OCI-LY3 (cell line): ENCODE results near the gene ADAD2.

Source experiments
- H2AFZ ChIP-seq: fragments of 200-600, 300-600 bp; shearing (Covaris generic); 2 replicates; pipeline ENCODE4 v1.6.0; 2014; ENCODE audit warnings: antibody characterized with exemption, low read depth, low read length
- H3K27ac ChIP-seq: fragments of 200-600, 300-600 bp; sonication (generic); 2 replicates; pipeline ENCODE4 v1.5.1; 2014; ENCODE audit warnings: mild to moderate bottlenecking, low read length, moderate library complexity, mixed read lengths
- H3K27me3 ChIP-seq: fragments of 200-600, 300-600 bp; sonication (generic); 2 replicates; pipeline ENCODE4 v1.6.1; 2014; ENCODE audit warnings: low read depth, low read length, mixed read lengths
- H3K36me3 ChIP-seq: fragments of 200-600, 300-600 bp; sonication (generic); replicated peaks from 2 replicates; pipeline ENCODE3; 2014; ENCODE audit warnings: low read depth, low read length, mixed read lengths
- H3K4me1 ChIP-seq: fragments of 300-600, 200-600 bp; sonication (generic); 2 replicates; pipeline ENCODE4 v1.6.1; 2014; ENCODE audit warnings: low read length, mixed read lengths
- H3K4me2 ChIP-seq: fragments of 200-600, 300-600 bp; sonication (generic); 2 replicates; pipeline ENCODE4 v1.6.1; 2014; ENCODE audit warnings: low read length, mixed read lengths
- H3K4me3 ChIP-seq: fragments of 300-600, 200-600 bp; sonication (generic); 2 replicates; pipeline ENCODE4 v1.5.1; 2014; ENCODE audit warnings: antibody characterized with exemption, mild to moderate bottlenecking, low read length, moderate library complexity
- H3K79me2 ChIP-seq: fragments of 300-600, 200-600 bp; shearing (Covaris generic); 2 replicates; pipeline ENCODE4 v1.6.1; 2014; ENCODE audit warnings: mild to moderate bottlenecking, low read length, mixed read lengths
- H3K9ac ChIP-seq: fragments of 300-600, 200-600 bp; shearing (Covaris generic); 2 replicates; pipeline ENCODE4 v1.6.0; 2014; ENCODE audit warnings: mild to moderate bottlenecking, low read length, moderate library complexity
- H3K9me3 ChIP-seq: fragments of 200-600, 300-600 bp; shearing (Covaris generic); 2 replicates; pipeline ENCODE4 v1.6.1; 2014; ENCODE audit warnings: low read length, mixed read lengths; ENCODE audit not compliant: insufficient read depth
- H4K20me1 ChIP-seq: fragments of 200-600, 300-600 bp; sonication (generic); 2 replicates; pipeline ENCODE4 v1.6.1; 2016; ENCODE audit warnings: low read length, mixed read lengths; ENCODE audit not compliant: insufficient read depth
- EZH2phosphoT487 ChIP-seq: fragments of 200-600 bp; shearing (Covaris generic); IDR thresholded peaks from 2 replicates; pipeline ENCODE4 v1.6.1; 2018; ENCODE audit warnings: antibody characterized with exemption, mixed run types, low read depth
- TF ChIP-seq, protein P1 (sequence below): fragments of 200-600, 300-600 bp; sonication (generic); IDR thresholded peaks from 2 replicates; pipeline ENCODE4 v1.5.1; 2014; ENCODE audit warnings: antibody characterized with exemption, low read length, low read depth

The ADAD2 gene

GRCh38 chr16:84144859-84145639, 45.9 kb upstream of the ADAD2 start, which contains the start of the genes DNAAF1 and HSDL1:
Gene DNAAF1 (plus strand): TSS chr16:84145308. CDS start chr16:84145441, 133 bp downstream.
Gene HSDL1 (minus strand): TSS chr16:84145177. CDS start chr16:84131321, 13,856 bp downstream.
- H3K27me3 ChIP-seq = peaks cover 7% of the 10 kb centered on the region
- peak within 1 kb of the TSS; percentile 92 for H3K4me2 ChIP-seq
- no peak for TF ChIP-seq EZH2phosphoT487
- TF ChIP-seq, protein P1, sequence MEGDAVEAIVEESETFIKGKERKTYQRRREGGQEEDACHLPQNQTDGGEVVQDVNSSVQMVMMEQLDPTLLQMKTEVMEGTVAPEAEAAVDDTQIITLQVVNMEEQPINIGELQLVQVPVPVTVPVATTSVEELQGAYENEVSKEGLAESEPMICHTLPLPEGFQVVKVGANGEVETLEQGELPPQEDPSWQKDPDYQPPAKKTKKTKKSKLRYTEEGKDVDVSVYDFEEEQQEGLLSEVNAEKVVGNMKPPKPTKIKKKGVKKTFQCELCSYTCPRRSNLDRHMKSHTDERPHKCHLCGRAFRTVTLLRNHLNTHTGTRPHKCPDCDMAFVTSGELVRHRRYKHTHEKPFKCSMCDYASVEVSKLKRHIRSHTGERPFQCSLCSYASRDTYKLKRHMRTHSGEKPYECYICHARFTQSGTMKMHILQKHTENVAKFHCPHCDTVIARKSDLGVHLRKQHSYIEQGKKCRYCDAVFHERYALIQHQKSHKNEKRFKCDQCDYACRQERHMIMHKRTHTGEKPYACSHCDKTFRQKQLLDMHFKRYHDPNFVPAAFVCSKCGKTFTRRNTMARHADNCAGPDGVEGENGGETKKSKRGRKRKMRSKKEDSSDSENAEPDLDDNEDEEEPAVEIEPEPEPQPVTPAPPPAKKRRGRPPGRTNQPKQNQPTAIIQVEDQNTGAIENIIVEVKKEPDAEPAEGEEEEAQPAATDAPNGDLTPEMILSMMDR = no peak
- peak within 1 kb of the TSS; percentile 87 for H2AFZ ChIP-seq
- no peak within 1 kb of the TSS for H3K27ac ChIP-seq
- no peaks in the 10 kb centered on the region for H3K36me3 ChIP-seq
- no peaks in the 10 kb centered on the region for H3K9me3 ChIP-seq
- H4K20me1 ChIP-seq = no peaks in the 10 kb centered on the region
- peak within 1 kb of the TSS; percentile 79 for H3K9ac ChIP-seq
- no peaks in the 10 kb centered on the region for H3K4me1 ChIP-seq
- peak within 1 kb of the TSS; percentile 97 for H3K4me3 ChIP-seq
- H3K79me2 ChIP-seq = peaks cover 4% of the 10 kb centered on the region; the same call in 1 of the 2 replicates

DNA sequence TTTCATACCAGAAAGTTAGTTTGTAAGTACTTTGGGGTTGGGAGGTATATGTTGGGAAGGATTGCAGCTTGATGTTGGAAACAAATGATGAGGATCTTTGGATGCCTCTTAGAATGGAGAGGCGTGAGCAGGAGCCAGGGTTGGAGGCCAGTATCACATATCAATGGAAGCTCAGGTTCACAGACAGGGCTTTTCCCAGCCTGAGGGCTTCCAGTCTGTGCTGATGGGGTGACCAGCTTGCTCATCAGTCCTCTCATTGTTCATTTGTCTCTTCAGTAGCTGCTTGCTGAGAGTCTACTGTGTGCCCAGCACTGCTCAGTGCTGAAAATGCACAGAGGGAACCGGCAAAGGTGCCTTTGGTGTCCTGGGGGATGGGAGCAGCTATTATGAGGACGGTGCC, 40.0 kb upstream of the ADAD2 start:
- H3K27me3 ChIP-seq = peaks cover 18% of the 10 kb centered on the region
- no peak overlapping the region for H2AFZ ChIP-seq
- no peaks in the 10 kb centered on the region for H4K20me1 ChIP-seq
- no peaks in the 10 kb centered on the region for H3K79me2 ChIP-seq
- no peak overlapping the region for H3K9ac ChIP-seq
- no peaks in the 10 kb centered on the region for H3K4me1 ChIP-seq
- no peak for TF ChIP-seq EZH2phosphoT487
- TF ChIP-seq, protein P1 = no peak
- no peaks in the 10 kb centered on the region for H3K9me3 ChIP-seq
- no peak overlapping the region for H3K4me3 ChIP-seq
- H3K27ac ChIP-seq = no peak overlapping the region
- H3K4me2 ChIP-seq = no peak overlapping the region
- H3K36me3 ChIP-seq = no peaks in the 10 kb centered on the region

GRCh38 chr16:84153660-84154214, 37.2 kb upstream of the ADAD2 start:
- H3K9me3 ChIP-seq = no peaks in the 10 kb centered on the region
- H2AFZ ChIP-seq = no peak overlapping the region
- no peak overlapping the region for H3K4me2 ChIP-seq
- H3K27ac ChIP-seq = no peak overlapping the region
- H3K9ac ChIP-seq = no peak overlapping the region
- no peaks in the 10 kb centered on the region for H4K20me1 ChIP-seq
- H3K79me2 ChIP-seq = no peaks in the 10 kb centered on the region
- TF ChIP-seq EZH2phosphoT487 = no peak
- TF ChIP-seq, protein P1 = no peak
- no peak overlapping the region for H3K4me3 ChIP-seq
- H3K4me1 ChIP-seq = peaks cover 8% of the 10 kb centered on the region
- no peaks in the 10 kb centered on the region for H3K36me3 ChIP-seq
- peaks cover 30% of the 10 kb centered on the region for H3K27me3 ChIP-seq

GRCh38 chr16:84155226-84155625, 35.7 kb upstream of the ADAD2 start:
- TF ChIP-seq, protein P1 = no peak
- no peak for TF ChIP-seq EZH2phosphoT487
- no peak overlapping the region for H3K4me2 ChIP-seq
- no peaks in the 10 kb centered on the region for H3K36me3 ChIP-seq
- no peaks in the 10 kb centered on the region for H3K9me3 ChIP-seq
- no peaks in the 10 kb centered on the region for H3K79me2 ChIP-seq
- H3K9ac ChIP-seq = no peak overlapping the region
- no peaks in the 10 kb centered on the region for H4K20me1 ChIP-seq
- H3K4me1 ChIP-seq = peaks cover 8% of the 10 kb centered on the region
- H3K4me3 ChIP-seq = no peak overlapping the region
- H2AFZ ChIP-seq = no peak overlapping the region
- no peak overlapping the region for H3K27ac ChIP-seq
- H3K27me3 ChIP-seq = peaks cover 44% of the 10 kb centered on the region
